GM18868 (cell line): ENCODE data around the gene PLXNA3.
A peak's percentile ranks its signal among the peaks of the same experiment; 100 is the strongest.

Experiments used
- ATAC-seq: cut with Tn5 transposase; IDR thresholded peaks from one replicate; pipeline ENCODE4 v1.9.1; 2021; ENCODE audit warnings: mild to moderate bottlenecking, moderate library complexity; ENCODE audit not compliant: unreplicated experiment

PLXNA3 gene

GRCh38 chrX:154458116-154458953 lies at the start of gene PLXNA3:
PLXNA3 (plus strand) TSS chrX:154458281; CDS start chrX:154460184, 1,903 bp downstream.
- peak; percentile 62 for ATAC-seq

- no peak for ATAC-seq
These were observed 49.3 kb upstream of the PLXNA3 start for GRCh38 chrX:154408659-154409221.

GRCh38 chrX:154409222-154409871 lies 48.7 kb upstream of the PLXNA3 start, which contains the start of gene DNASE1L1:
DNASE1L1 (minus strand) TSS chrX:154409254; CDS start chrX:154405568, 3,686 bp downstream.
- no peak for ATAC-seq

- ATAC-seq: peak; percentile 62
These were observed 46.1 kb upstream of the PLXNA3 start for GRCh38 chrX:154411981-154412340.

DNA sequence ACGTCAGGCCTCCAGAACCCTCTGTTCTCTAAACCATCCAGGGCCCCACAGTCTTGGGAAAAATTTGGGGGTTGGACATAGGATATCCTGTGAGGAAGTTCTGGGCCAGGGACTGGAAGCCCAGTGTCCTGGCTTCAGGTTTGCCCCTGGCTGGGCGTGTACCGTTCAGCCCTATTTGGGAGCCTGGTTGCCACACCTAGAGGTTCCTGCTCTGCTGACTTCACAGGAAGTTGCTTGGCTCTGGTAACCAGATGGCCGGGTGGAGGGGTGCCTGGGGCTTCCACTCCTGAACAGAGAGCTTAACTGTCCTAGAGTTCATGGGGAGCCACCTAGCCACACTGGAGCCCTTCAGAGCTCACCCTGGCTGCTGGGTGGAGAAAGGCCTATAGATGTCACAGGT lies 45.6 kb upstream of the PLXNA3 start:
- ATAC-seq: no peak

- ATAC-seq: no peak
These were observed 44.9 kb upstream of the PLXNA3 start for GRCh38 chrX:154413142-154413541.

DNA sequence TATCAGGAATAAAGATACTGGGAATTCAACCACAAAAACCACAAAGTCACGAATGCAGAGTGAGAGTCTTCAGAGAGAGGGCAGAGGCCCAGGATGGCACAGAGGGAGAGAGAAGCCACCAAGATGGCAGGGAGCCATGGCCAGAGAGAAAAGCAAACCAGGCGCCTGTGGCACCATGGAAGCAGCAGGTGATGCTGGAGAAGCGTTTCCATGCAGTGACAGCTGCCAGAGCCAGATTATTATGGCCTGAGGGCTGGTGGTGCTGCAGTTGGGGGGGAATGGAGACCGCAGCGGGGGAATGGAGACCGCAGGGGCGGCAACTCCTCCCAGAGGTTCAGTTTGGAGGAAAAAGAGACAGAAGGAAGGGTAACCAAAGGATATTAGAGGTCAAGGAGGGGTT lies 40.9 kb upstream of the PLXNA3 start:
- ATAC-seq: no peak

DNA sequence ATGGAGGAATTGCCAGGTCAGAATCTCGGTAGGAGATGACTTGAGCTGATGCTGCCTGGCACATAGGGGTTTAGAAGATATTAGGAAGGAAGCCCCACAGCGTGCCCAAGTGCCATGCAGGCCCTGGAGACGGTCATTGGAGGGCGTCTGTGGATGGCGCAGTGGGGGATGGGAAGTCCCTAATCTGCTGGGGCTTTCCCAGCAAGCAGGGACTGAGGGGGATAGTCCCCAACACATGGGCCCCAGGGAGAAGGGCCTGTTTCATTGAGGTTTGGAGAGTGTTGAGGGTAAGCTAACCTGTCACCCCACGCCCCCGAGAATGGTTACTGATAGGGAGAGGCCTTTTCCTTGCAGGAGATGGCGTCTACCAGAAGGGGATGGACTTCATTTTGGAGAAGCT lies 38.9 kb upstream of the PLXNA3 start:
- ATAC-seq: no peak

DNA sequence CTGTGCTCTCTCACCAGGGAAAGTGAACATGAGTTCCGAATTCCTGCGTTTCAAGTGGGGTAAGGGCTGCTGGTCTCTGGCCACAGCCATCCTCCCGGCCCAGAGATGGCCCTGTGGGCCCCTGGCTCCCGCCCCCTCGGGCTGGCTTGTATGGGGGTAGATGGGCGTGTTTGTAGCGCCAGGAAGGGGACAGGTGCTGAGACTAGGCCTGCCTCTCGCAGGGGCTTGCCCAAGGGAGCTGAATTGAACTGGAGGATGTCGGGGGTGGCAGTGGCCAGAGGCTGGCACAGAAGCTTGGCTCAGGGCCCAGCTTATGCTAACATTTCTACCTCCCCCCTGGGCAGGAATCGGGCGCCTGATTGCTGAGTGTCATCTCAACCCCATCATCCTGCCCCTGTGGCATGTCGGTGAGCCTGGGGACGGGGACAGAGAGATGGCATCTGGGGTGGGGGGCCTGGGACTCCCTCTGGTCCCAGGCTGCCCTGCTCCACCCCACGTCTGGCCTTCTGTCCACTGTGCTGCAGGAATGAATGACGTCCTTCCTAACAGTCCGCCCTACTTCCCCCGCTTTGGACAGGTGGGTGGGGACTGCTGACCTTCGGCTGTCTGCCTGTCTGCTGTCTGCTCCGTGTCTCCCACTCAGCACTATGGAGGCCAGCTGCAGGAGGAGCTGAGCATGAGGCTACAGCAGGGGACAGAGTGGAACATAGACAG lies 38.2 kb upstream of the PLXNA3 start:
- ATAC-seq: no peak

DNA sequence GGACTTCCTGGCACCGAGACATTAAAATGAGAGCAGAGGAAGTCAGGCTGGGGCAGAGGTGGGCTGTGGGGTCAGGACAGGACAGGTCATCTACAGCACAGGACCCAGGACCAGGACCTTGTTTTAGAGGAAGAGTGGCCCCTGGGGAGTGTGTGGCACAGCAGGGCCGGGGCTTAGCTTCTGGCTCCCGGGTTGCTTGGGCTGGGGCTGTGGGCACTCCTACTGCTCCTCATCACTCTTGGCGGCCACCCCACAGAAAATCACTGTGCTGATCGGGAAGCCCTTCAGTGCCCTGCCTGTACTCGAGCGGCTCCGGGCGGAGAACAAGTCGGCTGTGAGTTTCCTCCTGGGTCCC lies 37.7 kb upstream of the PLXNA3 start:
- ATAC-seq: no peak

DNA sequence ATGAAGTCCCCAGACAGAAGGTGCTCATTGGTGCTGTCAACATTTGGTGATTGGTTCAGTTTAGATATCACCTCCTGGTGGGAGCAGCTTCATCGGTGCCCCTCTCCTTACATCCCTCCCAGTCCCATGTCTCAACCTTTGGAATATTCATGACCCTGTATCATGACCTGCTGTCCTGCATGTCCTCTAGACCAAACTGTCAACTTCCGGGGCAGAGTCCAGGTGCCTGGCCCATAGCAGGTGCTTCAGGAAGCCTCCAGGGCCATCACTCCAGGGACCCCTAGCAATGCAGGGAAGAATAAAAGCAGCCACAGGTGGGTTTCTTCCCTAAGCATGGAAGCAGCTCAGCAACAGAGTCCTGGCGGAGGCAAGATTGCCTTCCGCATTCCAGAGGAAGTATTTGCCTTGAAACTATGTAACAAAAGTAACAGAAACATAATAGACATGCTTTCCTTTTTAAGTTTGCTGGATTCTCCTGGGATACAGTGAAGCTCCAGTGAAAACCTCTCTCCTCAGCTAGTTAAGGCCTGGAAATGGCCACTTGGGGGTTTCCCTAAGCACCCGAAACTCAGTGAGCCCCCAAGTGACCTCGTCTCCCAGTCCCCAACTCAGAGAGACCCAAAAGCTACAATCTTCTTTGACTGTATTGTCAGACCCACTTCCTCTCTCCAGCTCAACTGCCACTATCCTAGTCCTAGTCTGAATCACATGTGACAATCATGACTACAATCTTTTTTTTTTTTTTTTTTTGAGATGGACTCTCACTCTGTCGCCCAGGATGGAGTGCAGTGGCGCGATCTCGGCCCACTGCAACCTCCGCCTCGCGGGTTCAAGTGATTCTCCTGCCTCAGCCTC lies 30.9 kb upstream of the PLXNA3 start:
- no peak for ATAC-seq

- ATAC-seq: peak; percentile 96
These were observed 29.6 kb upstream of the PLXNA3 start, which contains the start of gene ATP6AP1 for GRCh38 chrX:154428176-154429171. ATP6AP1 (plus strand) TSS chrX:154428677; CDS start chrX:154428693, 16 bp downstream.

DNA sequence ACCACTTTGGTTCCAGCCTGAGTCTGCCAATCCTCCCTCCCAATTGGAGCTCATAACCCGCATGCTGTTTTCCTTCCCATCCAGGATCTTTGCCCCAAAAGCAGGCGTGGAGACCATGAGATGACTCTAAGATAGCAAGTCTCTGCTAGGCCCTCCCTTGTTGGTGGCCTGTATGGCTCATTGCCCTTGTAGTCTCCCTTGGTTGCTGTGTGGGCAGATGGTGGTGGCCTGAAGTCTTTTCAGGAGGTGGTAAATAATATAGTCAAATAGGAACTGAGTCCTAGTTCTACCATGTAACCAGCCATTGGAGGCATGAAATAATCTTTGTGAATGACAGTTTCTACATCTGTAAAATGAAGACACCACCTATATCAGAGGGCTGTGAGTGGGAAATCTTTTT lies 28.4 kb upstream of the PLXNA3 start:
- ATAC-seq: no peak

DNA sequence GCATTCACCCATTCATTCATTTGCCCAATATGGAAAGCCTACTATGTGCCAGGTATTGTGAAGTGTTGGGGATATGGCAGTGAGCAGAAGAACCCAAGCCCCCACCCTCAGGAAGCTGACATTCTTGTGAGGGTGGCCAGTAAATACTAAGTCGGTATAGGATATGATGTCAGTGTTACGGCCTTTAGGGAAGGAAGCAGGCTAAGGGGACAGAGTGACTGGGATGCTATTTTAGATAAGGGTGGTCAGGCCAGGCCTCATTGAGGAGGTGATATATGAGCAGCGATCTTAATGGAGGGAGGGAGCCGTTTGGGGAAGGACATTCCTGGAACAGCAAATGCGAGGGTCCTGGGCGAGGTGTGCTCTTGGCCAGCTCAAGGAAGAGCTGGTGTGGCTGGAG lies 27.6 kb upstream of the PLXNA3 start:
- ATAC-seq: no peak

DNA sequence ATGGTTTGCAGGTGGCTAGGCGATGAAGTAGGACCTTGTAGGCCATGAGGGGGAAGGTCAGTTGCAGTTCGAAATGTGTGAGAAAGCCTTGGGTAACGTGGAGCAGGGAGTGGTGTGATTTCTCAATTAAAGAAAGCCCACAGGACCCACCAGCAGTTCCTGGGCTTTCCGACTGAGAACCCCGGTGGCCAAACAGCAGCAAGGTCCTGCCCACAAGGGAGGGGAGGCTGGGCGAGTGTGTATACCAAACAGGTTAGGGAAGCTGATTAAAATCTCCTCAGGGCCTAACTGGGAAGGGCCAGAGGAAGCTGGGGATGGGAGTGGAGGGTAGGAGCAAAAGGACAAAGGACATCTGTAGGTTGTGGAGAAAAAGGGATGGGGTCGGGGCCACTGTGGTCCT lies 27.2 kb upstream of the PLXNA3 start:
- no peak for ATAC-seq

DNA sequence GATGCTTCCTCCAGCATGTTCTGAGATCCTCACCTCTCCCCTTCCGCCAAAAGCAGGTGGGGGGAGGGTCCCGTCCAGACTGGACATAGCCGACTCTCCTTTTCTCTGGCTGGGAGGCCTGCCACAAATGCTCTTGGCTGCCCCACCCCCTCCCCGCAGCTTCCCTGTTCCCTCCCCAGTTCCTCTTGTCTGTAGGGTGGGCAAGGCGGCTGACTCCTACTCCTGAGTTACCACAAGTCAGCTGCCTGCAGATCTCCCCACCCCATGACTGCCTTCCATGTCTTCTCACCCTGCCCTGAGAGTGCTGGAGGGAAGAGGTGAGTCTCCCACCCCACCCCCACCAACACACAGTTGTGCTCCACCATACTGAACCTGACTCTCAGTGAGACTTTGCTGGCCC lies 26.7 kb upstream of the PLXNA3 start:
- ATAC-seq: no peak

- no peak for ATAC-seq
These were observed 25.9 kb upstream of the PLXNA3 start for GRCh38 chrX:154432210-154432609.

DNA sequence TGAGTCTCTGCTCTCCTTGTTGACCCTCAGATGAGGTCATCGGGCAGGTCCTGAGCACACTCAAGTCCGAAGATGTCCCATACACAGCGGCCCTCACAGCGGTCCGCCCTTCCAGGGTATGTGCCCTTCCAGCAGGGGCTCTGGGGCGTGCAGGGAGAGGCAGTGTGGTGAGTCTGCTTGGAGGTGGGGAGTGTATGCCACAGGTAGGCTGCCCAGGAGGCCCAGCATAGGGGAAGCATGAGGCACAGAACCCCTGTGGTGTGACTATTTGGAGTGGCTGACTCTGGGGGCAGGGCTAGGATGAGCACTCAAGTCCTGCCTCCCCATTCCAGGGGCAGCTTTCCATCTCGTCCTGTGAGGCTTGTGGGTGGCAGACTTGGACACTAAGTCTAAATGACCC lies 24.5 kb upstream of the PLXNA3 start:
- no peak for ATAC-seq
